HFFc6 (cell line): Measurements from ENCODE around the gene CEP57L1. TPM values are rescaled to one million over a fixed set of nuclear protein-coding genes. Genes with fewer than 3 reads are reported as not detected.

ENCODE experiments used
- DNase-seq: peaks from one replicate; pipeline ENCODE4 v3.0.0-alpha.2; 2018
- H3K27ac Mint-ChIP-seq: 2 replicates; pipeline ENCODE4 v1.8.0; 2020; ENCODE audit warnings: mild to moderate bottlenecking, mixed read lengths
- H3K27me3 Mint-ChIP-seq: 2 replicates; pipeline ENCODE4 v1.8.0; 2021; ENCODE audit warnings: mild to moderate bottlenecking, moderate library complexity, mixed read lengths; ENCODE audit not compliant: insufficient read depth
- H3K36me3 Mint-ChIP-seq: 2 replicates; pipeline ENCODE4 v1.8.0; 2021; ENCODE audit warnings: low read depth, mixed read lengths
- H3K4me1 Mint-ChIP-seq: 2 replicates; pipeline ENCODE4 v1.8.0; 2020; ENCODE audit warnings: low read depth, mixed read lengths
- H3K4me3 Mint-ChIP-seq: 2 replicates; pipeline ENCODE4 v1.8.0; 2020; ENCODE audit warnings: mild to moderate bottlenecking, moderate library complexity, mixed read lengths
- H3K9me3 Mint-ChIP-seq: 2 replicates; pipeline ENCODE4 v1.8.0; 2020; ENCODE audit warnings: mild to moderate bottlenecking, mixed read lengths
- CTCF ChIP-seq: fragments of 200-600 bp; sonication (generic); IDR thresholded peaks from 2 replicates; pipeline ENCODE4 v1.5.0; 2021; ENCODE audit warnings: antibody characterized with exemption, mild to moderate bottlenecking
- long read RNA-seq: library from polyadenylated mRNA; unstranded; transcript quantifications from one replicate; pipeline ENCODE4 v2.0.0, GENCODE V29; 2019
- total RNA-seq, 6 experiments: library from RNA; stranded (reverse); fragmentation: NEBNext Ultra II Directional; extraction: Animal tissue kit (Norgen Biotek cat#: 25700); gene quantifications; 2 replicates in 1 of 6; 3 replicates in 5 of 6; pipeline ENCODE4 v1.2.3, GENCODE V29; 2021

The CEP57L1 gene
- 10 to 100 TPM; 16.3 to 24.9 (median 21.6) TPM for total RNA-seq
- long read RNA-seq, partial matches to known transcripts, result 7 of 17 reads
- long read RNA-seq, other reads (novel, unspliced or antisense), result 7 of 17 reads

GRCh38 chr6:109095036-109095834 lies at the start of gene CEP57L1:
Gene CEP57L1, plus strand, starts transcription at chr6:109095507. Its CDS starts 49,715 bp downstream, at chr6:109145222.
- Mint-ChIP-seq H3K9me3 (no peaks in the 10 kb centered on the region), H3K36me3 (peaks cover 22% of the 10 kb centered on the region), H3K4me3 (peak within 1 kb of the TSS; percentile 95), H3K27me3 (no peaks in the 10 kb centered on the region), H3K27ac (peak within 1 kb of the TSS; percentile 99), H3K4me1 (peaks cover 46% of the 10 kb centered on the region)
- peak; percentile 95 for DNase-seq
- TF ChIP-seq CTCF, result 0 out of 2 replicates have a peak, but pooled peaks have one; percentile 12

- no peak for DNase-seq
- TF ChIP-seq CTCF, result no peak
- Mint-ChIP-seq H3K4me3 (no peak overlapping the region), H3K9me3 (no peaks in the 10 kb centered on the region), H3K27ac (no peak overlapping the region), H3K36me3 (no peaks in the 10 kb centered on the region; the same call in 1 of the 2 replicates), H3K4me1 (0 out of 2 replicates have a peak, but pooled peaks cover 5% of the 10 kb centered on the region), H3K27me3 (no peaks in the 10 kb centered on the region)
Measured at GRCh38 chr6:109048176-109048575, 47.1 kb upstream of the CEP57L1 start.

GRCh38 chr6:109048670-109049415 lies 46.5 kb upstream of the CEP57L1 start:
- DNase-seq, result no peak
- no peak for TF ChIP-seq CTCF
- Mint-ChIP-seq H3K27me3 (no peaks in the 10 kb centered on the region), H3K4me3 (no peak overlapping the region), H3K4me1 (0 out of 2 replicates have a peak, but pooled peaks cover 5% of the 10 kb centered on the region), H3K9me3 (no peaks in the 10 kb centered on the region), H3K36me3 (no peaks in the 10 kb centered on the region; the same call in 1 of the 2 replicates), H3K27ac (no peak overlapping the region)

- no peak for TF ChIP-seq CTCF
- DNase-seq, result no peak
- Mint-ChIP-seq H3K4me1 (0 out of 2 replicates have a peak, but pooled peaks cover 5% of the 10 kb centered on the region), H3K27me3 (no peaks in the 10 kb centered on the region), H3K4me3 (no peak overlapping the region), H3K36me3 (no peaks in the 10 kb centered on the region; the same call in 1 of the 2 replicates), H3K9me3 (no peaks in the 10 kb centered on the region), H3K27ac (no peak overlapping the region)
Measured at GRCh38 chr6:109050012-109050411, 45.3 kb upstream of the CEP57L1 start.

- Mint-ChIP-seq H3K4me3 (no peak overlapping the region), H3K27ac (no peak overlapping the region), H3K36me3 (no peaks in the 10 kb centered on the region; the same call in 1 of the 2 replicates), H3K27me3 (no peaks in the 10 kb centered on the region), H3K4me1 (peaks cover 6% of the 10 kb centered on the region; the same call in 1 of the 2 replicates), H3K9me3 (no peaks in the 10 kb centered on the region)
- no peak for TF ChIP-seq CTCF
- no peak for DNase-seq
Measured at GRCh38 chr6:109050447-109051102, 44.7 kb upstream of the CEP57L1 start.
